EH (cell line): Measurements from ENCODE around the gene FNTB.
"Not testable (repeated sequence)": the region's sequence is repeated elsewhere in the genome, so short reads cannot be mapped to it uniquely, and the experiment has no call there.

Experiments used
- DNase-seq: peaks from one replicate; pipeline ENCODE4 v3.0.0-alpha.2; 2015; ENCODE audit warnings: low read depth

The FNTB gene

GRCh38 chr14:65084554-65085505 lies 98.1 kb downstream of the FNTB start:
- DNase-seq: no peak

GRCh38 chr14:65086686-65087085 lies 100.0 kb downstream of the FNTB start:
- DNase-seq: not testable (repeated sequence)

GRCh38 chr14:65087835-65088234 lies 101.1 kb downstream of the FNTB start:
- DNase-seq: not testable (repeated sequence)

GRCh38 chr14:65092349-65092748 lies 105.7 kb downstream of the FNTB start:
- DNase-seq: no peak

GRCh38 chr14:65095633-65096205 lies 109.0 kb downstream of the FNTB start:
- peak; percentile 87 for DNase-seq

GRCh38 chr14:65096323-65097089 lies 109.8 kb downstream of the FNTB start:
- peak; percentile 33 for DNase-seq

- peak; percentile 38 for DNase-seq
Measured at GRCh38 chr14:65098586-65098985, 111.9 kb downstream of the FNTB start.

- DNase-seq: no peak
Measured at GRCh38 chr14:65100922-65101541, 114.3 kb downstream of the FNTB start.

- DNase-seq: no peak
Measured at GRCh38 chr14:65101631-65102440, 115.1 kb downstream of the FNTB start.

- peak; percentile 99 for DNase-seq
Measured at GRCh38 chr14:65102441-65103149, 115.9 kb downstream of the FNTB start, which contains the start of gene MAX. MAX (minus strand) TSS chr14:65102517; CDS start chr14:65102339, 178 bp downstream.

- DNase-seq: no peak
Measured at GRCh38 chr14:65103150-65103760, 116.6 kb downstream of the FNTB start.

GRCh38 chr14:65104791-65105190 lies 118.1 kb downstream of the FNTB start:
- DNase-seq: no peak

- no peak for DNase-seq
Measured at GRCh38 chr14:65106316-65106715, 119.6 kb downstream of the FNTB start.

GRCh38 chr14:65106736-65107135 lies 120.0 kb downstream of the FNTB start:
- no peak for DNase-seq

GRCh38 chr14:65107200-65107599 lies 120.5 kb downstream of the FNTB start:
- no peak for DNase-seq

GRCh38 chr14:65109357-65109756 lies 122.7 kb downstream of the FNTB start:
- DNase-seq: no peak

- DNase-seq: no peak
Measured at GRCh38 chr14:65110525-65110924, 123.8 kb downstream of the FNTB start.
